C4-2B (cell line): ENCODE results near the gene SOCS1.

Experiments used
- H3K27ac ChIP-seq: fragments of 450-650 bp; 2 replicates; pipeline ENCODE4 v1.5.1; 2017
- CTCF ChIP-seq: fragments of 450-650 bp; conservative IDR thresholded peaks from 2 replicates; pipeline ENCODE4 v1.5.1; 2017; ENCODE audit warnings: mild to moderate bottlenecking
- ZFX ChIP-seq: fragments of 450-650 bp; IDR thresholded peaks from 2 replicates; pipeline ENCODE4 v1.6.1; 2017

The SOCS1 gene

GRCh38 chr16:11263737-11264136, 7.7 kb upstream of the SOCS1 start:
- no peak overlapping the region for H3K27ac ChIP-seq
- TF ChIP-seq ZFX (no peak), CTCF (no peak)

- no peak overlapping the region for H3K27ac ChIP-seq
- TF ChIP-seq ZFX = no peak
- TF ChIP-seq CTCF = no peak
Observed at GRCh38 chr16:11262915-11263314, 6.9 kb upstream of the SOCS1 start.

- no peak for TF ChIP-seq ZFX
- TF ChIP-seq CTCF = no peak
- no peak overlapping the region for H3K27ac ChIP-seq
Observed at GRCh38 chr16:11260596-11260966, 4.6 kb upstream of the SOCS1 start.

GRCh38 chr16:11259655-11260595, 3.9 kb upstream of the SOCS1 start:
- TF ChIP-seq CTCF (no peak), ZFX (no peak)
- H3K27ac ChIP-seq = no peak overlapping the region

GRCh38 chr16:11258553-11259492, 2.8 kb upstream of the SOCS1 start:
- no peak overlapping the region for H3K27ac ChIP-seq

GRCh38 chr16:11257131-11257938, 1.3 kb upstream of the SOCS1 start:
- no peak overlapping the region; the same call in 1 of the 2 replicates for H3K27ac ChIP-seq
- TF ChIP-seq ZFX (no peak), CTCF (peak; percentile 89)

More at GRCh38 chr16:11258553-11259492, 2.8 kb upstream of the SOCS1 start:
- no peak for TF ChIP-seq CTCF
- TF ChIP-seq ZFX = no peak
